Calu3 (cell line): ENCODE data around the gene ABHD8. TPM values are rescaled to one million over a fixed set of nuclear protein-coding genes. Genes with fewer than 3 reads are reported as not detected.

Experiments used
- BruUV-seq: library from RNA; stranded (reverse); fragments of 400-500 nt; replicated peaks from 2 replicates; lab custom pipeline; 2021; lab: Mats Ljungman, UMichigan
- CTCF ChIA-PET: fragments of 300-600 bp; sonication (Branson Sonifier 250); formaldehyde crosslinking; loops from one replicate; lab custom pipeline; 2022; ENCODE audit warnings: antibody characterized with exemption; lab: Charles Lee
- DNase-seq: peaks from one replicate; pipeline ENCODE4 v3.0.0; 2022
- H3K27ac Mint-ChIP-seq: one replicate; pipeline ENCODE4 v1.8.0; 2022; ENCODE audit warnings: mixed read lengths; ENCODE audit not compliant: unreplicated experiment
- H3K27me3 Mint-ChIP-seq: one replicate; pipeline ENCODE4 v1.8.0; 2022; ENCODE audit warnings: mixed read lengths; ENCODE audit not compliant: unreplicated experiment
- H3K36me3 Mint-ChIP-seq: one replicate; pipeline ENCODE4 v1.8.0; 2022; ENCODE audit warnings: mild to moderate bottlenecking, moderate library complexity, mixed read lengths; ENCODE audit not compliant: insufficient read depth, unreplicated experiment
- H3K4me1 Mint-ChIP-seq: one replicate; pipeline ENCODE4 v1.8.0; 2022; ENCODE audit warnings: mild to moderate bottlenecking, low read depth, mixed read lengths; ENCODE audit not compliant: unreplicated experiment
- H3K4me3 Mint-ChIP-seq: one replicate; pipeline ENCODE4 v1.8.0; 2022; ENCODE audit warnings: mild to moderate bottlenecking, low read depth, moderate library complexity, mixed read lengths; ENCODE audit not compliant: unreplicated experiment
- H3K9me3 Mint-ChIP-seq: one replicate; pipeline ENCODE4 v1.8.0; 2022; ENCODE audit warnings: low read depth, mixed read lengths; ENCODE audit not compliant: unreplicated experiment
- CTCF ChIP-seq: fragments of 200-600 bp; IDR thresholded peaks from one replicate; pipeline ENCODE4 v1.8.0; 2022; ENCODE audit warnings: antibody characterized with exemption; ENCODE audit not compliant: unreplicated experiment
- intact Hi-C: fragments of 100-400 bp; cut with micrococcal nuclease; formaldehyde crosslinking; loops from one replicate; pipeline ENCODE4 v1.10.0; 2022; ENCODE audit not compliant: unreplicated experiment
- total RNA-seq: library from RNA; stranded (reverse); gene quantifications from 2 replicates; pipeline ENCODE4 v1.2.3, GENCODE V29; 2022

ABHD8 gene
- total RNA-seq, 1 experiment from 2014 or later, result 6.0 TPM

GRCh38 chr19:17348700-17349099, 45.5 kb upstream of the ABHD8 start:
- CTCF ChIA-PET, result no interaction called here
- Mint-ChIP-seq H3K4me1 (peaks cover 9% of the 10 kb centered on the region), H3K9me3 (no peaks in the 10 kb centered on the region), H3K27ac (no peak overlapping the region), H3K4me3 (peak overlapping the region; percentile 39), H3K27me3 (peaks cover 43% of the 10 kb centered on the region), H3K36me3 (peaks cover 6% of the 10 kb centered on the region)
- DNase-seq, result peak; percentile 41
- intact Hi-C loops, result no loop called here
- BruUV-seq, result no TSS peak
- TF ChIP-seq CTCF, result no peak

- peak overlapping the region; percentile 34 for H3K27ac Mint-ChIP-seq
- intact Hi-C loops, result no loop called here
- BruUV-seq, result no TSS peak
These were observed 44.7 kb upstream of the ABHD8 start for GRCh38 chr19:17347877-17348276.

GRCh38 chr19:17347361-17347760, 44.1 kb upstream of the ABHD8 start:
- no peaks in the 10 kb centered on the region for H3K4me1 Mint-ChIP-seq
- CTCF ChIA-PET, result no interaction called here
- DNase-seq, result no peak
- no peaks in the 10 kb centered on the region for H3K9me3 Mint-ChIP-seq
- BruUV-seq, result no TSS peak
- peaks cover 30% of the 10 kb centered on the region for H3K27me3 Mint-ChIP-seq
- no peak for TF ChIP-seq CTCF
- intact Hi-C loops, result no loop called here
- H3K4me3 Mint-ChIP-seq, result no peak overlapping the region
- H3K27ac Mint-ChIP-seq, result peak overlapping the region; percentile 34
- peaks cover 10% of the 10 kb centered on the region for H3K36me3 Mint-ChIP-seq

More at GRCh38 chr19:17347877-17348276, 44.7 kb upstream of the ABHD8 start:
- Mint-ChIP-seq H3K9me3 (no peaks in the 10 kb centered on the region), H3K36me3 (peaks cover 6% of the 10 kb centered on the region), H3K27me3 (peaks cover 35% of the 10 kb centered on the region), H3K4me3 (no peak overlapping the region), H3K4me1 (peaks cover under 1% of the 10 kb centered on the region)
- no peak for DNase-seq
- CTCF ChIA-PET, result no interaction called here
- no peak for TF ChIP-seq CTCF

- no peaks in the 10 kb centered on the region for H3K4me1 Mint-ChIP-seq
- peak; percentile 81 for DNase-seq
- peaks cover 11% of the 10 kb centered on the region for H3K36me3 Mint-ChIP-seq
- no peak overlapping the region for H3K27ac Mint-ChIP-seq
- no peaks in the 10 kb centered on the region for H3K9me3 Mint-ChIP-seq
- H3K27me3 Mint-ChIP-seq, result peaks cover 22% of the 10 kb centered on the region
- CTCF ChIA-PET, result no interaction called here
- BruUV-seq, result no TSS peak
- TF ChIP-seq CTCF, result peak; percentile 76
- intact Hi-C loops, result no loop called here
- no peak overlapping the region for H3K4me3 Mint-ChIP-seq
These were observed 43.0 kb upstream of the ABHD8 start for GRCh38 chr19:17346109-17346671.
